Neural cell (in vitro differentiated cells): ENCODE data around the gene PRDM15. TPM values are rescaled to one million over a fixed set of nuclear protein-coding genes. Genes with fewer than 3 reads are reported as not detected.

Source experiments
- H2AFZ ChIP-seq: fragments of 200-600, 300-800 bp; sonication (generic), shearing (Covaris generic); 2 replicates; pipeline ENCODE4 v1.6.0; 2014; ENCODE audit warnings: low read depth, mild to moderate bottlenecking, antibody characterized with exemption, low read length, moderate library complexity
- H3F3A ChIP-seq: fragments of 200-600 bp; shearing (Covaris generic); 2 replicates; pipeline ENCODE4 v1.6.1; 2016; ENCODE audit warnings: mild to moderate bottlenecking, moderate library complexity, mixed read lengths, antibody characterized with exemption, low read length; ENCODE audit not compliant: insufficient read depth, poor library complexity, severe bottlenecking
- H3K27ac ChIP-seq: fragments of 200-600, 300-800 bp; sonication (generic), shearing (Covaris generic); 2 replicates; pipeline ENCODE4 v1.5.1; 2014; ENCODE audit warnings: mild to moderate bottlenecking, low read length, moderate library complexity
- H3K27me3 ChIP-seq: fragments of 300-800, 200-600 bp; sonication (generic), shearing (Covaris generic); 2 replicates; pipeline ENCODE4 v1.6.0; 2014; ENCODE audit warnings: mild to moderate bottlenecking, low read depth, low read length, moderate library complexity; ENCODE audit not compliant: insufficient read depth
- H3K36me3 ChIP-seq: fragments of 300-800, 200-600 bp; sonication (generic), shearing (Covaris generic); 2 replicates; pipeline ENCODE4 v1.5.1; 2014; ENCODE audit warnings: mild to moderate bottlenecking, antibody characterized with exemption, low read length, moderate library complexity; ENCODE audit not compliant: insufficient read depth
- H3K4me2 ChIP-seq: fragments of 300-800, 200-600 bp; sonication (generic), shearing (Covaris generic); 2 replicates; pipeline ENCODE4 v1.6.0; 2014; ENCODE audit warnings: mild to moderate bottlenecking, low read length
- H3K4me3 ChIP-seq: fragments of 300-800, 200-600 bp; sonication (generic), shearing (Covaris generic); 2 replicates; pipeline ENCODE4 v1.5.1; 2014; ENCODE audit warnings: mild to moderate bottlenecking, low read length, moderate library complexity
- H3K79me2 ChIP-seq: fragments of 200-600 bp; shearing (Covaris generic); replicated peaks from 2 replicates; pipeline ENCODE4 v1.6.0; 2014; ENCODE audit warnings: mild to moderate bottlenecking, low read length, moderate library complexity; ENCODE audit not compliant: insufficient read depth
- H3K9ac ChIP-seq: fragments of 300-800, 200-600 bp; sonication (generic), shearing (Covaris generic); 2 replicates; pipeline ENCODE4 v1.6.1; 2016; ENCODE audit warnings: mild to moderate bottlenecking, low read length, mixed read lengths
- H3K9me2 ChIP-seq: fragments of 200-600 bp; shearing (Covaris generic); 2 replicates; pipeline ENCODE4 v1.6.1; 2016; ENCODE audit warnings: mild to moderate bottlenecking, low read length, mixed read lengths; ENCODE audit not compliant: insufficient read depth
- H3K9me3 ChIP-seq: fragments of 200-600, 300-800 bp; sonication (generic), shearing (Covaris generic); 2 replicates; pipeline ENCODE4 v1.6.1; 2016; ENCODE audit warnings: mild to moderate bottlenecking, mixed run types, low read length, moderate library complexity, mixed read lengths
- H4K20me1 ChIP-seq: fragments of 200-600 bp; shearing (Covaris generic); 2 replicates; pipeline ENCODE4 v1.6.1; 2016; ENCODE audit warnings: mild to moderate bottlenecking, mixed run types; ENCODE audit not compliant: insufficient read depth
- EP300 ChIP-seq: fragments of 450-650 bp; conservative IDR thresholded peaks from 2 replicates; pipeline ENCODE4 v1.6.1; 2014; ENCODE audit warnings: antibody characterized with exemption, mild to moderate bottlenecking, moderate library complexity; ENCODE audit not compliant: poor library complexity, severe bottlenecking
- EZH2 ChIP-seq: fragments of 200-600, 300-800 bp; shearing (Covaris generic), sonication (generic); IDR thresholded peaks from 2 replicates; pipeline ENCODE4 v1.6.1; 2014; ENCODE audit warnings: antibody characterized with exemption, low read length, borderline replicate concordance, mild to moderate bottlenecking; ENCODE audit not compliant: insufficient read depth, poor library complexity, severe bottlenecking
- MXI1 ChIP-seq: fragments of 450-650 bp; conservative IDR thresholded peaks from 2 replicates; pipeline ENCODE4 v1.6.1; 2014; ENCODE audit warnings: antibody characterized with exemption, mild to moderate bottlenecking; ENCODE audit not compliant: poor library complexity, severe bottlenecking
- POLR2AphosphoS5 ChIP-seq: IDR thresholded peaks from 2 replicates; pipeline ENCODE4 v1.6.1; 2012
- RAD21 ChIP-seq: fragments of 450-650 bp; conservative IDR thresholded peaks from 2 replicates; pipeline ENCODE4 v1.6.1; 2014; ENCODE audit warnings: antibody characterized with exemption, mild to moderate bottlenecking, moderate library complexity
- SMC3 ChIP-seq: fragments of 450-650 bp; conservative IDR thresholded peaks from 2 replicates; pipeline ENCODE4 v1.6.1; 2014; ENCODE audit warnings: antibody characterized with exemption, mild to moderate bottlenecking, moderate library complexity; ENCODE audit not compliant: poor library complexity
- TAF1 ChIP-seq: IDR thresholded peaks from 2 replicates; pipeline ENCODE4 v1.6.1; 2012; ENCODE audit warnings: low read depth
- polyA plus RNA-seq: library from polyadenylated mRNA; depleted of rRNA; stranded (reverse); fragments of >200 nt; gene quantifications from 2 replicates; pipeline ENCODE4 v1.2.3, GENCODE V29; 2014
- TF ChIP-seq, protein P1 (sequence below): IDR thresholded peaks from 2 replicates; pipeline ENCODE4 v1.6.1; 2012; ENCODE audit warnings: borderline replicate concordance
- TF ChIP-seq, protein P2 (sequence below): fragments of 450-650 bp; IDR thresholded peaks from 2 replicates; pipeline ENCODE4 v1.5.1; 2014; ENCODE audit warnings: antibody characterized with exemption, mild to moderate bottlenecking, moderate library complexity; ENCODE audit not compliant: poor library complexity, severe bottlenecking

Gene PRDM15
- polyA plus RNA-seq, 1 donor from 2014 or later, result 4.1 TPM

DNA sequence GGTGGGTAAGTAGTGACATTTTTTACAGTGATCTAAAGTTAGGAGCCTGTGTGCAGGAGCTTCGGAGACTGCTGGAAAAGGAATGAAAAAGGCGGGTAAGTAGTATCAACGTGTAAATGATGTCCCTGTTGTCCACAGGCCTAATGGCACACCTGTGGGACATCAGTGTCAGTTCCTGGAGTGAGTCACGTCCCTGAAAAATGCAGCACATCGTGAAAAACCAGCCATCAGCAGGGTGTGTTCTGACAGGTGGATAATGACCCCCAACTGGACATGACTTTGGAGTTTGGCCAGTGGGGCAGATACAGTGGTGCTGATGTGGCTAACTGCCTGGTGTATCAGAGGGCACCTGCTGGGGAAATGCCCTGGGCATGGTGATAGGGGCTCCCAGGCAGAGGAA lies 12.0 kb upstream of the PRDM15 start:
- TF ChIP-seq SMC3 (no peak), RAD21 (no peak), EP300 (no peak), MXI1 (no peak), POLR2AphosphoS5 (no peak), EZH2 (no peak), TAF1 (no peak)
- TF ChIP-seq, protein P1, sequence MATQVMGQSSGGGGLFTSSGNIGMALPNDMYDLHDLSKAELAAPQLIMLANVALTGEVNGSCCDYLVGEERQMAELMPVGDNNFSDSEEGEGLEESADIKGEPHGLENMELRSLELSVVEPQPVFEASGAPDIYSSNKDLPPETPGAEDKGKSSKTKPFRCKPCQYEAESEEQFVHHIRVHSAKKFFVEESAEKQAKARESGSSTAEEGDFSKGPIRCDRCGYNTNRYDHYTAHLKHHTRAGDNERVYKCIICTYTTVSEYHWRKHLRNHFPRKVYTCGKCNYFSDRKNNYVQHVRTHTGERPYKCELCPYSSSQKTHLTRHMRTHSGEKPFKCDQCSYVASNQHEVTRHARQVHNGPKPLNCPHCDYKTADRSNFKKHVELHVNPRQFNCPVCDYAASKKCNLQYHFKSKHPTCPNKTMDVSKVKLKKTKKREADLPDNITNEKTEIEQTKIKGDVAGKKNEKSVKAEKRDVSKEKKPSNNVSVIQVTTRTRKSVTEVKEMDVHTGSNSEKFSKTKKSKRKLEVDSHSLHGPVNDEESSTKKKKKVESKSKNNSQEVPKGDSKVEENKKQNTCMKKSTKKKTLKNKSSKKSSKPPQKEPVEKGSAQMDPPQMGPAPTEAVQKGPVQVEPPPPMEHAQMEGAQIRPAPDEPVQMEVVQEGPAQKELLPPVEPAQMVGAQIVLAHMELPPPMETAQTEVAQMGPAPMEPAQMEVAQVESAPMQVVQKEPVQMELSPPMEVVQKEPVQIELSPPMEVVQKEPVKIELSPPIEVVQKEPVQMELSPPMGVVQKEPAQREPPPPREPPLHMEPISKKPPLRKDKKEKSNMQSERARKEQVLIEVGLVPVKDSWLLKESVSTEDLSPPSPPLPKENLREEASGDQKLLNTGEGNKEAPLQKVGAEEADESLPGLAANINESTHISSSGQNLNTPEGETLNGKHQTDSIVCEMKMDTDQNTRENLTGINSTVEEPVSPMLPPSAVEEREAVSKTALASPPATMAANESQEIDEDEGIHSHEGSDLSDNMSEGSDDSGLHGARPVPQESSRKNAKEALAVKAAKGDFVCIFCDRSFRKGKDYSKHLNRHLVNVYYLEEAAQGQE, result no peak
- TF ChIP-seq, protein P2, sequence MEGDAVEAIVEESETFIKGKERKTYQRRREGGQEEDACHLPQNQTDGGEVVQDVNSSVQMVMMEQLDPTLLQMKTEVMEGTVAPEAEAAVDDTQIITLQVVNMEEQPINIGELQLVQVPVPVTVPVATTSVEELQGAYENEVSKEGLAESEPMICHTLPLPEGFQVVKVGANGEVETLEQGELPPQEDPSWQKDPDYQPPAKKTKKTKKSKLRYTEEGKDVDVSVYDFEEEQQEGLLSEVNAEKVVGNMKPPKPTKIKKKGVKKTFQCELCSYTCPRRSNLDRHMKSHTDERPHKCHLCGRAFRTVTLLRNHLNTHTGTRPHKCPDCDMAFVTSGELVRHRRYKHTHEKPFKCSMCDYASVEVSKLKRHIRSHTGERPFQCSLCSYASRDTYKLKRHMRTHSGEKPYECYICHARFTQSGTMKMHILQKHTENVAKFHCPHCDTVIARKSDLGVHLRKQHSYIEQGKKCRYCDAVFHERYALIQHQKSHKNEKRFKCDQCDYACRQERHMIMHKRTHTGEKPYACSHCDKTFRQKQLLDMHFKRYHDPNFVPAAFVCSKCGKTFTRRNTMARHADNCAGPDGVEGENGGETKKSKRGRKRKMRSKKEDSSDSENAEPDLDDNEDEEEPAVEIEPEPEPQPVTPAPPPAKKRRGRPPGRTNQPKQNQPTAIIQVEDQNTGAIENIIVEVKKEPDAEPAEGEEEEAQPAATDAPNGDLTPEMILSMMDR, result no peak
- H3K4me2 ChIP-seq, result no peak overlapping the region
- H2AFZ ChIP-seq, result no peak overlapping the region

DNA sequence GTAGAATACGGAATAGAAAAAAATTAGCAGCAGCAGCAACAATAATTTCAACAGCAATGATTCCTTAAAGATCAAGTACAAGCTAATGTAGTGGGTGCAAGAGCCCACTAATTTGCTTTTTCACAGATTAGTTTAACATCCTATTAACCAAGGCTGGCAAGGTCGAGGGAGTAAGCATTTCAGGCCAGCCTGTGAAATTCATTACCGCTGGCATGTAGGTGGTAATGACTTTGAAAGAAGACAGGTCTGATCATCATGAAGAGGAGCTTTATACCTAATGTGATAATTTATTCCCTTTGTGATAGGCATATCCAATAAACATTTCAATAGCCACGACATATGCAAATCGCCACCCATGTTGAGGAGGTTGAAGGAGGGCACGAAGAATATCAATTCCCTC lies 11.2 kb upstream of the PRDM15 start:
- Histone ChIP-seq H3K79me2 (no peaks in the 10 kb centered on the region), H3K4me3 (peak overlapping the region; percentile 13), H3K36me3 (no peaks in the 10 kb centered on the region), H3K27me3 (no peaks in the 10 kb centered on the region), H4K20me1 (no peaks in the 10 kb centered on the region), H3K27ac (peak overlapping the region; percentile 49), H3K9me3 (no peaks in the 10 kb centered on the region), H3K9me2 (no peaks in the 10 kb centered on the region), H3K4me2 (no peak overlapping the region), H3K9ac (no peak overlapping the region), H3F3A (no peaks in the 10 kb centered on the region), H2AFZ (no peak overlapping the region)
- TF ChIP-seq RAD21, result no peak
- TF ChIP-seq EP300, result peak; percentile 45
- TF ChIP-seq, protein P1, result no peak

More for the DNA sequence above, 12.0 kb upstream of the PRDM15 start:
- H3K36me3 ChIP-seq, result no peaks in the 10 kb centered on the region
- no peaks in the 10 kb centered on the region for H3F3A ChIP-seq
- H3K9ac ChIP-seq, result no peak overlapping the region
- H3K9me3 ChIP-seq, result no peaks in the 10 kb centered on the region
- peak overlapping the region; percentile 33 for H3K27ac ChIP-seq
- H3K9me2 ChIP-seq, result no peaks in the 10 kb centered on the region
- no peaks in the 10 kb centered on the region for H3K79me2 ChIP-seq
- H3K4me3 ChIP-seq, result no peak overlapping the region
- H3K27me3 ChIP-seq, result no peaks in the 10 kb centered on the region
- no peaks in the 10 kb centered on the region for H4K20me1 ChIP-seq
